NOMO-1 treated with dmso at 0.1 percent for 144 hours (cell line): ENCODE measurements around the gene KRT83.
"Not testable (repeated sequence)": the region's sequence is repeated elsewhere in the genome, so short reads cannot be mapped to it uniquely, and the experiment has no call there.

ENCODE experiments used
- DNase-seq: peaks from one replicate; lab custom pipeline; 2025; ENCODE audit not compliant: unreplicated experiment; lab: John Stamatoyannopoulos, UW

The KRT83 gene

GRCh38 chr12:52332381-52332780 is 11.2 kb upstream of the KRT83 start:
- DNase-seq, result no peak

- no peak for DNase-seq
Measured at GRCh38 chr12:52331833-52332232, 10.6 kb upstream of the KRT83 start.

DNA sequence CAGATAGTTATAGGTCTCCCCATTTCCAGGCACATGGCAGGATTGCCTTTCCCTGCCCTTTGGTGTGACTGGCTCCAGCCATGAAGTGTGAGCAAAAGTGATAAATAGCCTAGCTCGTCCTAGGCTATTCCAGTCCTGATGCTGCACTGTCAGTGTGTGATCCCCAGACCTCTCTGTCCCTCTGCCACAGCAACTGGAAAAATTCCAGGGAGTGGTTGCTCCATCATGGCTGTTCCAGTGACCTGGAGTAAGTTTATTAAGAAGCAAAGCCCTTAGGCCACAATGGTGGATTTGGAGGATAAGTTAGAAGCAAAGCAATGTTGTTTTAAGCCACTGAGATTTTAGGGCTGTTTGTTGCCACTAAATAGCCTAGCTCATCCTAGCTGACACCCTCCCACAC is 9.8 kb upstream of the KRT83 start:
- DNase-seq, result no peak

DNA sequence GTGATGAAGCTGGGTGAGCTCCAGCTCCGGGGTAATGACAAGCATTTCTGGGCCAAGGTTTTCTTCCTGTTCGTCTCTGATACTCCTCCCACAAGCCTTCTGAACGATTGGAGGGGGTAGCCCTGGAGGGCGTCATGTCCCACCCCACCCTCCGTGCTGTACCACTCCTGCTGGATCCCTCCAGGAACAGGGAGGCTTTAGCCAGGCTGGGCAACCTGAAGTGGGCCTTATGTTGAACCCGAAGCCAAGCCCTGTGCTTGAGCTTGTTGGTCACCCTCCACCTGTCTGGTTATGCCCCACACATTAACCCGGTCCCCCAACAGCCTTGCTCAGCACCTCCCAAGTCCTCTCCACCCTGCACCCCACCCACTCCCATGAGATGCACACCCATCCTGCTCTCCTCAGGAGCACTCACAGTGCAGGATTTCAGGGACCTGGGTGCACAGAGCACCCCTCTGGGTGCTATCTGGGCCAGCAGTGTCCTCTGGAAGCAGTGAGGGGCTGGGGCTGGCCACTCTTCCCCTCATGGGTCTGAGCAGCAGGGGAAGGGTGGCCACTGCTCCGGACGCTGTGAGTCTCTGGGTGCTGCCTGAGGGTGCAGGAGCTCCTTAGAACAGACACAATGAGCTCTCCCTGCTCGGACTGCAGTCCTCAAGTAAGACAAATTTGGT is 6.8 kb upstream of the KRT83 start:
- no peak for DNase-seq

- peak; percentile 65 for DNase-seq
Measured at GRCh38 chr12:52327052-52327829, 6.0 kb upstream of the KRT83 start.

GRCh38 chr12:52324153-52324444 is 2.9 kb upstream of the KRT83 start:
- DNase-seq, result no peak

- no peak for DNase-seq
Measured at GRCh38 chr12:52323416-52324152, 2.4 kb upstream of the KRT83 start.

DNA sequence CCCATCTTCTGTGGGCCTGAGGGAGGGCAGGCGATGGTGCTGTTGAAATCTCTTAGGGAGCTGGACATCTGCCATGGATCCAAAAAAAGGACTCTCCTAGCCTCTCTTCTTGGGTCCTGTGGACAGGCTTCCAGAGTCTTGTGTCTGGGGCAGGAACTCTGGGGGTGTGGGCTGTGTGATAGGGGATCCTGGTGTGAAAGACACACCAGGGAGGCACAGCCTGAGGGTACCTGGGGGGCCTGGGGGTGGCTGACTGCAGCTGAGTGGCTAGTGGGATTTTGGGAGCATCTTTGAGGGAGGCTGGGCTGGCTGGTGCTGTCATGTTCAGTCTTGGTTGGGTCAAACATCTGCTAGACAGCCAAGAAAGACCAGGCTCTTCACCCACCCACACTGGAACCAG is 1.8 kb upstream of the KRT83 start:
- no peak for DNase-seq

DNA sequence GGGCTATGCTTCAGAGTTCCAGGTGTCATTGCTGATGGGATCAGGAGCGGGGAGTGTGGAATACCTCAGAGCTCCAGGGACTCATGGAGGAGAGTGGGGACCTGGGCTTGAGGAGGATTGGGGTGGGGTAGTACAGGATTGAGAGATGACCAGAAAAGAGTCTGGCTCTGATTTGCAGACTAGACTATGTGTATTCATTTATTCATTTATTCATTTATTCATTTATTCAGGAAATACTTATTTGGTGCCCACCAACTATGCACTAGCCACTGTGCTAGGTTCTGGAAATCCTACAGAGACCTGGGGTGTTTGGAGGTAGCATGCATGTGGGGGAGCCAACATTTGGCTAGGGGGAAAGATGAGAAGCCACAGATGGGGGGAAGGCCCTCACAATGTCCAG is 871 bp upstream of the KRT83 start:
- DNase-seq, result no peak

- no peak for DNase-seq
Measured at GRCh38 chr12:52321418-52321817, 220 bp upstream of the KRT83 start.

- no peak for DNase-seq
Measured at GRCh38 chr12:52319097-52319496, 2.1 kb downstream of the KRT83 start.

DNA sequence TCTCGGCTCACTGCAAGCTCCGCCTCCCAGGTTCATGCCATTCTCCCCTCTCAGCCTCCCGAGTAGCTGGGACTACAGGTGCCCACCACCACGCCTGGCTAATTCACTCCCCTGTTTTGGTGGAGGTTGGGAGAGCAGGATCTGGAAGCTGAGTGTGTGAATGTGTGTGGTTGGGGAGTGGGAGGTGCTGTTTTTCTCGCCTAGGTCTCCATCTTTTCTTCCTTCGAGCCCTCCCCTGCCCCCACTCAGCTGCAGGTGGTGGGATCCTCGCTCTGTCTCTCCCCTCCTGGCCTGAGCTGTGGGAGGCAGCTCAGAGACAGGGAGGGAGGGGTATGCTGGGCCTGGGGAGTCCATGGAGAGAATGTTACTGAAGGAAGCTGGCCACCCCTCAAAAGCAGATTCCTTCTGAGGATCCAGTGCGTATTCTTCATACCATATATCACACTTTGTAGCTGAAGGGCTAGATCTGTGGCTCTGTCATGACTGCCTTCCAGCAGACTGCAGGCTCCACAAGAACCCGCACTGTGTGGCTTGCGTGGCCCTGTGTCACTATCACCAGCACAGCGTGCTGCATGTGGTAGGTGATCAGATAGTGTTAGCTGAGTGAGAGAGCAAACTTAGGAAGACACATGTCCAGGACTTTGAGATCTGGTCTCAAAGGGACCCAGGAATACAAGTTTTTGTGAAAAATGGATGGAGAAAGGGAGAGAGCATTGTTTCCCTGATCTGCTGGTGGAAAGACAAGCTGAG is 2.8 kb downstream of the KRT83 start:
- no peak for DNase-seq

GRCh38 chr12:52317468-52318052 is 3.6 kb downstream of the KRT83 start:
- no peak for DNase-seq

- DNase-seq, result no peak
Measured at GRCh38 chr12:52316701-52317100, 4.5 kb downstream of the KRT83 start.

DNA sequence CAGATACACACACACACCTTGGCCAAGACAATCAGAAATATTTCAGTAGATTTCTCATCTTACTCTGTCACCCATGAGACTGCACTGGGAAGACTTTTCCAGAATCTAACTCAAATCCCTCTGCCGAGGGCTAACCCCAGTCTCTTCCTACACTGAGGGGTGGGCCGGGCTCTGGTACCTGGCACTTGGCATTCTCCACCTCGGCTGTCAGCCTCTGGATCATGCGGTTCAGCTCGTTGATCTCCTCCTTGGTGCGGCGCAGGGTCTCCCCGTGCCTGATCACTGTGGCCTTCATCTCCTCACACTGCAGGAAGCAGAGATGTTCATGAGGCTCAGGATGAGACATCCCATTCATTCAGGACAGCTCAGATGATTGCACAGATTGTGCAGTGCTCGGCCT is 4.9 kb downstream of the KRT83 start:
- no peak for DNase-seq

DNA sequence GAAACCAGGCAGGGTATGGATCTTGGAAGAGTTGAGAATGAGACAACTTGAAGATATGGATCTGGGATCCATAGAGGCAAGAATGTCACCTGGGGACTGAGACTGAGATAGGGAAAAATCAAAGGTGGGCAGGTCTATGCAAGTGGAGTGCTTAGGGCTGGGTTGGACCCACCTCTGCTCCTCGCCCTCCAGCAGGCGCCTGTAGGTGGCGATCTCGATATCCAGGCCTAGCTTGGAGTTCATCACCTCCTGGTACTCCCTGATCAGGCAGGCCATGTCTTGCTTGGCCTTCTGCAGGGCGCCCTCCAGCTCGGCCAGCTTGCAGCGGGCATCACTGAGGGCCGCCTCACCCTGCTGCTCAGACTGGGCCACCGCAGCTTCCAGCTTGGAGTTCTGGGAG is 5.5 kb downstream of the KRT83 start:
- DNase-seq, result not testable (repeated sequence)

DNA sequence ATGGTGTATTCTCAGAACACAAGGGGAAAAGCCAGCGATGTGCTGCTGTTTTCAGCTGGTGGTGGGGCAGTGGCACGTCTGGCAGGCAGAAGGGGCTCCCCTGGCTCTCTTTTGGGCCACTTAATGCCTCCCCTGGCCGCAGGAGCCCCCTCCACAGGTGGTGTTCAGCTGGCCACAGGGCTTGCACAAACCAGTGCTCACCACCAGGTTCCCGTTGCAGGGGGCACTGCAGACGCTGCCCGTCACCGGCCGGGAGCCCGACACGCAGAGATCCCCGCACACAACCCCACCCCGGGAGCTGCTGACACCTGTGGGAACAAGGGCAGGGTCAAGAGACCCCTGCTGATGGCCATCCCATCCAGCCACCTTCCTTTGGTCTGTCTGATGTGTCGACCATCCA is 6.7 kb downstream of the KRT83 start:
- no peak for DNase-seq

- no peak for DNase-seq
Measured at GRCh38 chr12:52313926-52314325, 7.3 kb downstream of the KRT83 start.

DNA sequence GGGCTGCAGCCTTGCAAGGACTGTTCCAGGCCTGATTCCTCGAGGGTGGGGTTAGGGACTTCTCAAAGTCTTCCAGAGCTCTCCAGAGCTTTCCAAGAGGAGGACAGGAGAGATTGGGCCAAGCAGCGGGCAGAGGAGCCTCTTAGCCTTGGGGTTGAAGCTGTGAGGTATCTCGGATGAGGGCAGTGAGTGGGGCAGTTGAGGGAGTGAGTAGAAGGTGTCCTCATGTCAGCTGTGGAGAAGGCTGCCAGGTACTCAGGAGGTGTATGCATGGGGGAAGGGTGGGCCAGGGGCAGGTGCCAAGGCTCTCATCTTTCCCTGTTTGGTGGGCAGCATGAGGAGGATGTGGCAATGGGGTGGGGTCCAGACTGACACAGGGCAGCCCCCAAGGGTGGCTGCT is 7.7 kb downstream of the KRT83 start:
- DNase-seq, result no peak

- no peak for DNase-seq
Measured at GRCh38 chr12:52312086-52312485, 9.1 kb downstream of the KRT83 start.

DNA sequence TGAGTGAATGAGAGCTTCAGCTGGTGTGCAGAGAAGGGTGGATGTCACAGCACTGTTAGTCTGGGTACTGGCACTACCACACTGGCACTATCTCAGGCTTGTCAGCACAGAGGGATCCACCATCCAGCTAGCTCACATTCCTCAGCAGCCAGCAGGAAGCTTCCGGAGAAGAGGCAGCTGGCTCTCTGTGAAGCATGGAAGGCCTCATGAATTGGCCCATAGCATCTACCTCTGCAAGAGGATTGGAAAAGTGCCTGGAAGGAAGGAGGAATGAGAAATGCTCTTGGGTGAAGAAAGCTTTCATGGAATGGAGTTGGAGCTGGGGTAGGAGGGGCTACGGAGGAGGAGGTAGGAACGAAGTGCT is 9.9 kb downstream of the KRT83 start:
- no peak for DNase-seq
